ENCODE results near the gene SGMS1. TPM values are rescaled to one million over a fixed set of nuclear protein-coding genes. Genes with fewer than 3 reads are reported as not detected.

SGMS1 gene
- total RNA-seq, 4 donors from 2014 or later: 64.3 to 132 (median 87.0) TPM

GRCh38 chr10:50618624-50619023 is 5.1 kb downstream of the SGMS1 start:
- no peaks in the 10 kb centered on the region for H3K9me3 ChIP-seq
- WGBS: 85% methylated on average over 3 of the region's 3 CpGs
- peaks cover 39 to 77% (median 55%) of the 10 kb centered on the region in 4 donors for H3K4me1 ChIP-seq
- H3K27ac ChIP-seq (replicated peaks in 1 of 4): peak overlapping the region in 1 of 4 donors; percentile 8
- no peaks in the 10 kb centered on the region for H3K36me3 ChIP-seq
- TF ChIP-seq POLR2A (IDR thresholded peaks at IDR 0.05; ENCODE audit: low read depth) (no peak), EP300 (IDR thresholded peaks at IDR 0.05) (no peak), CTCF (IDR thresholded peaks at IDR 0.05) (no peak), POLR2AphosphoS5 (IDR thresholded peaks at IDR 0.05) (no peak)
- no peak for DNase-seq (ENCODE audit: extremely low spot score)
- no peaks in the 10 kb centered on the region for H3K27me3 ChIP-seq
- H3K4me3 ChIP-seq: no peak overlapping the region
- intact Hi-C loops (cut with DNase I): no loop called here

GRCh38 chr10:50615658-50616057 is 8.1 kb downstream of the SGMS1 start:
- Histone ChIP-seq H3K27me3 (no peaks in the 10 kb centered on the region), H3K4me1 (peaks cover 32 to 85% (median 48%) of the 10 kb centered on the region in 4 donors), H3K9me3 (no peaks in the 10 kb centered on the region), H3K27ac (replicated peaks in 1 of 4) (no peak overlapping the region), H3K4me3 (no peak overlapping the region), H3K36me3 (no peaks in the 10 kb centered on the region)
- intact Hi-C loops (cut with DNase I): no loop called here
- TF ChIP-seq POLR2AphosphoS5 (IDR thresholded peaks at IDR 0.05): no peak
- TF ChIP-seq CTCF (IDR thresholded peaks at IDR 0.05): no peak
- no peak for TF ChIP-seq POLR2A (IDR thresholded peaks at IDR 0.05; ENCODE audit: low read depth)
- no peak for TF ChIP-seq EP300 (IDR thresholded peaks at IDR 0.05)
- no peak for DNase-seq (ENCODE audit: extremely low spot score)
- 92% methylated on average over 2 of the region's 2 CpGs for WGBS

- Histone ChIP-seq H3K27ac (replicated peaks in 1 of 4) (no peak overlapping the region), H3K27me3 (no peaks in the 10 kb centered on the region), H3K4me1 (peaks cover 31 to 85% (median 48%) of the 10 kb centered on the region in 4 donors), H3K4me3 (no peak overlapping the region), H3K36me3 (no peaks in the 10 kb centered on the region), H3K9me3 (no peaks in the 10 kb centered on the region)
- 95% methylated on average over 5 of the region's 7 CpGs for WGBS
- DNase-seq (ENCODE audit: extremely low spot score): no peak
- intact Hi-C loops (cut with DNase I): no loop called here
- TF ChIP-seq POLR2AphosphoS5 (IDR thresholded peaks at IDR 0.05) (no peak), CTCF (IDR thresholded peaks at IDR 0.05) (peak in 1 of 3 experiments; percentile 6), POLR2A (IDR thresholded peaks at IDR 0.05; ENCODE audit: low read depth) (no peak), EP300 (IDR thresholded peaks at IDR 0.05) (no peak)
Observed at GRCh38 chr10:50614444-50615137, 9.2 kb downstream of the SGMS1 start.

- DNase-seq (ENCODE audit: extremely low spot score): no peak
- intact Hi-C loops (cut with DNase I): no loop called here
- Histone ChIP-seq H3K27ac (replicated peaks in 1 of 4) (no peak overlapping the region), H3K36me3 (no peaks in the 10 kb centered on the region), H3K4me1 (peaks cover 25 to 82% (median 44%) of the 10 kb centered on the region in 4 donors), H3K9me3 (no peaks in the 10 kb centered on the region), H3K27me3 (no peaks in the 10 kb centered on the region), H3K4me3 (no peak overlapping the region)
- TF ChIP-seq EP300 (IDR thresholded peaks at IDR 0.05) (no peak), POLR2A (IDR thresholded peaks at IDR 0.05; ENCODE audit: low read depth) (no peak), CTCF (IDR thresholded peaks at IDR 0.05) (no peak), POLR2AphosphoS5 (IDR thresholded peaks at IDR 0.05) (no peak)
- 87% methylated on average over 4 of the region's 4 CpGs for WGBS
Observed at GRCh38 chr10:50613726-50614443, 9.9 kb downstream of the SGMS1 start.
